Measurements from ENCODE around the gene ZFPM1.

DNA sequence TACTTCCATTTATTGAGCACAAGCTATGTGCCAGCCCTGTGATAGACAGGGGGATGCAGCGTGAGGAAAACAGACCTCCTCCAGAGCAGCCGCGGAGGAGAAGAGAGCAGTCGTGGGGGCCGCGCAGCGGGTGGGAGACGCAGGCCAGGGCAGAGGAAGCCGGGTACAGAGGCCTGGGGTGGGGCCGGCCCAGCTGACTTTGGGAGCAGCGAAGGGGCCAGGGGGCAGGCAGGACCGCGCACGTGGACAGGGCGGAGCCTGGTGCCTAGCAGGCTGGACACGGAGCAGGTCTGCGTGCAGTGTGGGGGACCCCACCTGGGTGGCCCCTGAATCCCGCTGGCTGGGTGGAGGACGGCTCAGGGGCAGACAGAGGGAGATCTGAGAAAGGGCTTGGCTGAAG lies 46.2 kb downstream of the ZFPM1 start:
- TF ChIP-seq SUZ12 (IDR thresholded peaks at IDR 0.05; ENCODE audit: extremely low read depth, insufficient read depth, insufficient read length) (no peak), YY1 (IDR thresholded peaks at IDR 0.05; ENCODE audit: insufficient read depth, insufficient read length) (no peak), ZNF274 (IDR thresholded peaks at IDR 0.05; ENCODE audit: low read depth, low read length) (no peak)
